NCI-H187 (cell line): Measurements from ENCODE around the gene SAXO1.
"Not testable (repeated sequence)": the region's sequence is repeated elsewhere in the genome, so short reads cannot be mapped to it uniquely, and the experiment has no call there.

Experiments used
- DNase-seq, 2 experiments: peaks; one replicate each; lab custom pipeline; 2025; lab: John Stamatoyannopoulos, UW

SAXO1 gene

DNA sequence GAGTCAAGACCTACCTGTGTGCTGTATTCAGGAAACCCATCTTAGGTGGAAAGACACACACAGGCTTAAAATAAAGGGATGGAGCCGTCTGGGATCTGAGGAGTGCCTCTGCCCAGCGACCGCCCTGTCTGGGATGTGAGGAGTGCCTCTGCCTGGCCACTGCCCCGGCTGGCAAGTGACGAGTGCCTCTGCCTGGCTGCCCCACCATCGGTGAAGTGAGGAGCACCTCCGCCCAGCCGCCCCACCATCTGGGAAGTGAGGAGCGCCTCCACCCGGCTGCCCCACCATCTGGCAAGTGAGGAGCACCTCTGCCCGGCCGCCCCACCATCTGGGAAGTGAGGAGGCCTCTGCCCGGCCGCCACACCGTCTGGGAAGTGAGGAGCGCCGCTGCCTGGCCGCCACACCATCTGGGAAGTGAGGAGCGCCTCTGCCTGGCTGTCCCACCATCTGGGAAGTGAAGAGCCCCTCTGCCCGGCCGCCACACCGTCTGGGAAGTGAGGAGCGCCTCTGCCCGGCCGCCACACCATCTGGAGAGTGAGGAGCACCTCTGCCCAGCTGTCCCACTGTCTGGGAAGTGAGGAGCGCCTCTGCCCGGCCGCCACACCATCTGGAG is 33.7 kb downstream of the SAXO1 start:
- no peak for DNase-seq

DNA sequence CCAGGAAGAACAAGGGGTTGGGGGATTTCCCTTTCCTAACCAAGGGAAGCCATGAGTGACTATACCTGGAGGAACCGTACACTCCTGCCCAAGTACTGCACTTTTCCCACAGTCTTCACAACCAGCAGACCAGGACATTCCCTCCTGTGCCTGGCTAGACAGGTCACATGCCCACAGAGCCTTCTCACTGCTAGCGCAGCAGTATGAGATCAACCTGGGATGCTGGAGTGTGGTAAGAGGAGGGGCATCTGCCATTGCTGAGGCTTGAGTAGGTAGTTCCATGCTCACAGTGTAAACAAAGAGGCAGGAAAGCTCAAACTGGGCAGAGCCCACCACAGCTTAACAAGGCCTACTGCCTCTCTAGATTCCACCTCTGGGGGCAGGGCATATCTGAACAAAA is 35.9 kb downstream of the SAXO1 start:
- no peak for DNase-seq

DNA sequence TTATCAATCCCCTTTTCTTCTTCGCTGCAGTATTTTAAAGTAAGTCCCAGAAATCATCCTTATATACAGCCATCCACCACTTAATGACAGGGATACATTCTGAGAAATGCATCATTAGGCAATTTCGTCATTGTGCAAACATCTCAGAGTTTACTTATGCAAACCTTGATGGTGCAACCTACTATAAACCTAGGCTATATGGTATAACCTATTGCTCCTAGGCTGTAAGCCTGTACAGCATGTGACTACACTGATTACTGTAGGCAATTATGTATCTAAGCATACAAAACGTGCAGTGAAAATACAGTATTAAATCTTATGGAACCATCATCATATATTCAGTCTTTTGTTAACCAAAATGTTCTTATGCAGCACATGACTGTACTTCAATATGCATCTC is 36.8 kb downstream of the SAXO1 start:
- no peak for DNase-seq

DNA sequence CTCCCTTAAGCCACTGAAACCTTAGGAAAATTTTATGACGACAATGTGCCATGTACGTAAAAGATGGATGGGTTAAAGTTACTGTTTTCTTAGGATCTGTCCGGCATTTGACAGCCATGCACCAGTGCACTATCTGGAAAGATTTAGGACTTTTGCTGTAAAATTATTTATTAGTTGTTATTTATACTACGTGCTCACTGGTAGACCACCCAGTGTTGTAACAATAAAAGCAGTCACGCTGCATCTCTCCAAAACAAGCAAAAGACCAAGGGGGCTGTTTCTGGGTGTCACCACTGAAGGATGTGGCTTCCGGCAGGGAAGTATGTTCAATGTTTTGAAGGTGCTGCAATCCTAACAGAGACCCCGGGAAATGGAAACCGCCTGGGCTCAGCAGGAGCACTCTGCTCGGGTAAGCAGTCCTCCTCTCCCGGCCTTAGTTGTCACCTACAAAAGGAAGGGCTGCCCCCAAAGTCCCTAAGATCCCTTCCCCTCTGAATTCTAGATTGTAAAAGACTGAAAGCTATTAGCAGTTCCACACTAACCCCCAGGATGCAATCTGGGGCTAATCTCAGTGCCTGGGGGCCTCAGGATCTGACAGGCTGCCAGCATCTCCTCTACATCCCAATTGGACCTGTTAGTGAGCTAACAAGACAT is 38.6 kb downstream of the SAXO1 start:
- no peak for DNase-seq

DNA sequence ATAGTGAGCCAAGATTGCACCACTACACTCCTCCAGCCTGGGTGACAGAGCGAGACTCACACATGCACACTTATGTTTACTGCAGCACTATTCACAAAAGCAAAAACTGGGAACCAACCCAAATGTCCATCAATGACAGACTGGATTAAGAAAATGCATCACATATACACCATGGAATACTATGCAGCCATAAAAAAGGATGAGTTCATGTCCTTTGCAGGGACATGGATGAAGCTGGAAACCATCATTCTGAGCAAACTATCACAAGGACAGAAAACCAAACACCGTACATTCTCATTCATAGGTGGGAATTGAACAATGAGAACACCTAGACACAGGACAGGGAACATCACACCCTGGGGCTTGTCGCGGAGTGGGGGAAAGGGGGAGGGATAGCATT is 41.8 kb downstream of the SAXO1 start:
- not testable (repeated sequence) for DNase-seq

DNA sequence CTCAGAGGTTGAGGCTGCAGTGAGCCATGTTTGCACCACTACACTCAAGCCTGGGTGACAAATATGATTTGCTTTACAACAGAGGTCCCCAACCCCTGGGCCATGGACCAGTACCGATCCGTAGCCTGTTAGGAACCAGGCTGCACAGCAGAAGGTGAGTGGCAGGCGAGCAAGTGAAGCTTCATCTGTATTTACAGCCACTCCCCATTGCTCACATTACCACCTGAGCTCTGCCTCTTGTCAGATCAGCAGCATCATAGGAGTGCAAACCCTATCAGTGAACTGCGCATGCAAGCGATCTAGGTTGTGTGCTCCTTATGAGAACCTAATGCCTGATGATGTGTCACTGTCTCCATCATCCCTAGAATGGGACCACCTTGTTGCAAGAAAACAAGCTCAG is 42.5 kb downstream of the SAXO1 start:
- DNase-seq, result no peak

DNA sequence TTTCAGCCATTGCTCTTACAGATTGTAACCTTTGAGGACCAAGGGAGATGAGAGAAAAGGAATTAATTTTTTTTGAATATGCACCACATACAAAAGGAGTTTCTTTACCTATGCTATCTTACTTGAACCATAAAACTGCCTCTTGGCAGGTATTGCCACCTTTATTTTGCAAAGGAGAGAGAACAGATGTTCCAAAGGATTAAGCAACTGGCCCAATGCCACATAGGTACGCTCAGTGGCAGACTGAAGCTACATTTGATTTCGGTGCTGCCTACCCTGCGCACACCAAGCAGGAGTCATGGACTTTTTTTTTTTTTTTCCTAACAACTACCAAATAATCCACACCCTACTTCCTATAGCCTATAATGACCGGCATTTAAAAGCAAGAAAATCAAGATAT is 43.1 kb downstream of the SAXO1 start:
- no peak for DNase-seq

DNA sequence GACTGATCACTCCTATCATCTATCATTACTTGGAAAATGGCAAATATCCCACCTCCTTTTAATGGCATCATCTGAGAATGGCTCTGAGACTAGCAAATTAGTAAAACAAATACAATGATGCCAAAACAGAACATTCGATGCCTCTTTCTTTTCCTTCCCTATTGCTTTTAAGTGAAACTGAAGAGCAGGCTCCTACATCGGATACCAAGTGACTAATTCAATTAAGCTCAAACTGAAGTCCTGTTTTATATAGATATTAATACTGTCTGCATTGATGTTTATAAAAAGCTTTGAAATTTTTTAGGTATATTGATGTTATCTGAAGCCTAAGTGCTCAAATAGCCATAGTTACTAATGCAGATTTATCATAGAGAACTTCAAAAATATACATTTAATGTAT is 43.9 kb downstream of the SAXO1 start:
- DNase-seq, result no peak

DNA sequence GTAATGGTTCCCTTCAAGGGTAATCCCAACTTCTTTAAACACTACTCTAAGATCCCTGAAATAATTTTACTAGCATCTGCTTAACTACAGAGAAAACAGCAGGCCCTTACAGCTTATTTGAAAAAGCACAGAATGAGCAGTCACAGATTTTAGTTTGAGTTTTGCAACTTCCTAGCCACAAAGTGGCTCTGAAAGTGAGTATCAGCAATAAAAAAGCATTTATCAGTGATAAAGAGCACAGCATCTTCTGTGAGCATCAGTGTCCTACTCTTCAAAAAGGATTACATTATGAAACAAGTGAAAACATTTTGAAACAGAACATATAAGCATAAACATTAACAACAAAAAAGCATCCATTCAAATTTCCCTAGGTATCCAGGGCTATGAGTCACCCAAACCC is 45.0 kb downstream of the SAXO1 start:
- no peak for DNase-seq

DNA sequence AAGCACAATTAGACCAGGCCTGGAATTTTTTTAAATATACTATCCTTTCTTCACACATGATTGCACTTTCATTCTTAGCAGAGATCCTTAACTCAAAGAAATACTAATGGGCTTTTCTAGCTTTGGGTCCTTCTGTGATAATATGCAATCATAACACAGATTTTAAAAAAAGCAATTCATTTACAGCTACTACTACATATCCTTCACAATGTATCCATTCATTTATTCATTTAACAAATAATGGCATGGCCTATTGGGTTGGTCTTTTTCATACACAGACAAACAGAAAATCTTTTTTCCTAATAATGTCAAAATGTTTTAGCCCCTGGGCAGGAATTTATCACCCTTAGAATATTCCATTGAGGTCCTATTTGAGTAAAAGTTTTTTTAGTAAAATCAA is 47.0 kb downstream of the SAXO1 start:
- DNase-seq, result no peak

DNA sequence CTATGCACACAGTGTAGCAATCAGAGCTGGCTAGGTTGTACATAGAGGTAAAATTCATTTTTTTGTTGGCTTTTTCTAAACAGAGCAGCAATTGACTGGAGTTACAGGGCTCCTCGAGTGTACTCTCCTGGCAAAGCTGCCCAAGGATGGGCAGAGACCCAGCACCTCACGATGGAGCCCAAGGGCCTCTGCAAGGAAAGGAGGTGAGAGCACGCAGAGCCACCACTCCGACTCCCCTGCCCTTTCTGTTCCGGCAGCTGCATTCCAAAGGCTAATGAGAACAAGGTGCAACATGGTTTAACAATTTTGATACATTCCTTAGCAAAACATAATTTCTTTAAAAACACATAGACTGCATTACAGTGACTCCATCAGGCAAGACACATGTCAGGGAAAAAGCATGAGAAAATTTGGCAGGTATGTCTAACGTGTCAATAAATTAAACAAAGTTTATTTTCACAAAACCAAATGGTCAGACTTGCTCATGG is 47.5 kb downstream of the SAXO1 start:
- DNase-seq, result no peak

DNA sequence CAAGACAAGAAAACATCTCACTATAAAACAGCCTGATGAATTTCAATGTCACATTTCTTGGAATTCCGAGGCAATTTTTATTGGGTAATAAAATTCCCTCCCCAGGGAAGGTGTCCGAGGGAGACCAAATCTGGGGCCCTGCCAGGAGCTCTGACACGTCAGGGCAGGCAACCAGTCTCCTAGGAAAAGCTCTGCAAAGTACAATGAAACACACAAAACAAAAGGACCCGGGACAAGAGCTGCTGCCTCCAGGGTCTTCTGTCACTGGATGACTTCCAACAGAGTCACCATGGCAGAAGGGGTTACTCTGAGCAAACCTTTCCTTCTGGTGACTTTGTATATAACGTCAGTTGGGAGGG is 50.8 kb downstream of the SAXO1 start:
- DNase-seq, result no peak

DNA sequence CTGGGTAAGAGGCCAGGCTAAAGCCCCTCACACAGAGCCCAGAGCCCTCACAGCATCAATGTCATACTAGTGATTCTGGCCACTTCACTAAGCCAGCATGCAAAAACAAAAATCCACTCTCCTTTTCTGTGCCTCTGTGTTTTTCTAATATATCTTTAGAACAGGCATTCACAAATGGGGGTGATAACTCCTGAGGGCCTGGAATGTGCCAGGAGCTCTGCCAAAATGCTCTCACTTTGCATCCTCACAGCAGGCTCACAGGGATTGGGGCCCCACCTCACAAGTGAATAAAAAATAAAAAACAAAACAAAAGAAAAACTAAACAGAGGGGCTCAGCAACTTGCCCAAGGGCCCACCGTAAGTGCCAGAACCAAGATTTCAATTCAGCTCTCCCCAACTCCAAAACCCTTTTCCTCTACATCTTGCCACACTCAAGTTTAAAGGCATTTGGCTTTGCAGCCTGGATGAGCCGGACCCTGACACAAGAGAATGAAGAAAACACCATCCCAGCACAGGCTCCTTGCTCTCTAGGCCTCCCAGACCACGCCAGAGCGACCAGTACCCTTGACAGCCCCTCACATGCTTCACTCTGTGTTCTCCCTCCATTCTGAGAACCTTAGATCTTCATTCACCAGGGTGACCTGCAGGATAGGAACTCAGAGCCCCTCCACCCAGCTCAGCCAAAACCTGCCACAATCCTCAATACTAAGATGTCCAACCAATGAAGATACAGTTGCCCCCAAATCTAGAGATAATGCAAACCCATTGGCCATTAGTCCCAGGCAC is 51.3 kb downstream of the SAXO1 start:
- no peak for DNase-seq

DNA sequence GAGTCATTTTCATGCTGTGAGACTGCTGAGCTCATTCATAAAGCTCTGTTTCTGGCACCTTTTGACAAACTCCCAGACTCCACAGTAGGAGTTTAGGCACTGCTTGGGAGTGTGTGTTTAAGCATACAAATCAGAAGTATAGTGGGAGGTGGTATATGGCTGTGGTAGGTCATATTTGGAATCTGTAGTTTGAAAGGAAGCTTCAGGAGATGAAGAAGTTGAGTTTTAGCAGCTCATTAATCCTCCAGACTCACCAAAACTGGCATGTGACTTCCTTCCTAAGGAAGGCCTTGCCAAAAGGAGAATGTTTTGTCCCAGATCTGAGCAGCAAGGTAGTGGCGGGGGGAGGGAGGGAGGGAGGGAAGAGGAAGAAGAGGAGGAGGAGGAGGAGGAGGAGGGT is 52.8 kb downstream of the SAXO1 start:
- no peak for DNase-seq

DNA sequence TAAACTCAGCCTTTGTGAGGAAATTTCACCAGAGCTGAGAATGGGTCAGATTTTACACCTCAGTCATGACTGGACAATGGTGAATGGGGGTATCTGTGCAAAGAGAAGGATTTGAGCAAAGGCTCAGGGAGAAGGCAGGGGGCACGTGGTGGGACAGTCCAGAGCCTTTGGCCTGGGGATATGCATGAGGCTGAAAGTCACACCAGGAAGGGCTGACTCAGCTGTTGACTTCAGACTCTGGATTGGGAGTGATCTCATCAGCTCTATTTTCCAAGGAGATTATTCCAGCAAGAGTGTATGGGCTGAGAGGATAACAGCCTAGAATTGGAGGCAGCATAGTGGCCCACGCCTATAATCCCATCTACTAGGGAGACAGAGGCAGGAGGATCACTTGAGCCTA is 53.6 kb downstream of the SAXO1 start:
- no peak for DNase-seq

DNA sequence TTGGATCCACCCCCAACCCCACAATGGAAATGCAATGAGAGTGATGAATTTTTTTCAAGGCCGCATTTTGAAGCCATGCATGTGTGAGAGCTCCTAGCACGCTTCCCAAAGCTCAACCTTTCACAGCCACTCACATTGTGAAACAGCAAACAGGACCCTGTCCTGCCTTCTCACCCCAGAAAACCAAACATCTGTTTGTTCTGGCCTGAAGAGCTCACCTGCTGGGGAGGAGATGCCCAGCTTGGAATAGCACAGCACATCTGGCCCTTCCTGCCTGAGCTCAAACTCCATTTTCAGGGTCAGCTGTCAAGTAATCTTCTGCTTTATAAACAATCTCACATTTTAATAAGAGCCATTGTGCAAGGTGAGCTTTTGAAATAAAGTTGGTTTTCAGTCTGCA is 54.8 kb downstream of the SAXO1 start:
- no peak for DNase-seq

DNA sequence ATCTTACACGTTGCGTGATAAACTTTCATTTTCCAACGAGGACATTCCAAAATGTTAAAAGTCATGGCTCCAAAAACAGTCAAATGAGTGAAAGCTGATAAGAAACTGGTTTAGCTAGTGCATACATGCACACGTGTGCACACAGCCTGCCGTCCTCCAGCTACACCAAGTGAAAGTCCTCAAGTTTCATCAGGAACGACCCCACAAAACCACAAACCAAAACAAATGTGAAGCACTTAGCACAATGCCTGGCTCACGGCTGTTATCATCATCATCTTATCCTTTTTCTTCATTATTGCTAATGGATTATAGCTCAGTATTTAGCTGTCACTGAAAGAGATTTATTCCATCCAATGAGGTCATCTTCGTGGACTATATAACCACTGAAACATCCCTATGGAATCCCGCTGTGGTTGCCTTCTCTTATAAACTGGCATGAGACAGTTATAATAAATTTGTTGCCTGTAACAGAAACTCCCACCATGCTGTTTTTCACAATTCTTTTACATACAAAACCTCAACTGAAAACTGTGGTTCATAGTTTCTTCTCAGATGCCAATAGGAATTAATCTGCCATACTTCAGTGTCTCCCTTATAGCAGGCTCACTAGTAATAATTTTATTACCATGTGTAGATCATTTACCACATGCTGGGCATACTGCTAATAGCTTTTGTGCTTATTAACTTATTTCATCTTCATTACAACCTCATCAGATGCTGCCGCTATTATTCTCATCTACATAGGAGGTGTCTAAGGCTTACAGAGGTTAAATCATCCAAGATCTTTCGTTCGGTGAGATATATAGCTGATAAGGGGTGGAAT is 56.1 kb downstream of the SAXO1 start:
- no peak for DNase-seq

DNA sequence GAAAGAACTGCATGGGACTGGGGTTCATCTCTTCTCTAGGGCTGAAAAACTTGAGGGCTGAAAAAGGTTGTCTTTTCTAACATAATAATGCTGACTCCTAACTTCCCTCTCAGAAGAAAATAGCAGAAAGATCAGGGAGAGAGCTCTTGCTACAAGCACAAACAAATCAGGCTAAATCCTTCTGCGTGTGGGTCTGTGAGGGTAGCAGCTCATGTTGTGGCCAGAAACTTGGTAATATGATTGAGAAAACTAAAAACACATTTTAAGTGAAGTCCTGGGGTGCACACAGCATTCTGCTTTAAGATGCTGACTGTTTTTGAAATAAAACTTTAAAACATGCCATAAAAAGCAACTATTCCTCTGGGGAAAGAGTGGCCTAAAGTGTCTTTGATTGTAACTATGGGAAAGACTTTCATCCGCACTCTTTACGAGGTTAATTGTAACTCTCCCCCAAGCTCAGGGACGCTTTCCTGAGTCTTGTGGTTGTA is 56.7 kb downstream of the SAXO1 start:
- DNase-seq, result no peak

DNA sequence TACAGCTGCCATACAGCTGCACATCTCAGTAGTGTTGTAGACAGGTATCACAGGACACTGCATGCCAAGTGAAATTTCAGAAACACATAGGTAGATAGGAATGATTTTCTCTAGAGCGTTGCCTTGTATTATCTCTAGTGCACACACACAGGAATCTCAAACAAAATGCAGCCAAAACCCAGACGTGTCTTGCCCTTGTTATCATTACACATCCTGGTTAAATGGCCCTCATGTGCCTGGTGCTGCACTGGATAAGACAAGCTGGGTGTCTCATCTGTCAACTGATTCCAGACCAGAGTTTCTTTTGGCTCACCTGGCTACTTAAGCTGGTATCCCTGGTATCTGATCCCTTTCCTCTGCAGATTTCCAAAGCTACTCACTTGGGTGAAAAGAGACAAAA is 59.7 kb downstream of the SAXO1 start:
- no peak for DNase-seq

DNA sequence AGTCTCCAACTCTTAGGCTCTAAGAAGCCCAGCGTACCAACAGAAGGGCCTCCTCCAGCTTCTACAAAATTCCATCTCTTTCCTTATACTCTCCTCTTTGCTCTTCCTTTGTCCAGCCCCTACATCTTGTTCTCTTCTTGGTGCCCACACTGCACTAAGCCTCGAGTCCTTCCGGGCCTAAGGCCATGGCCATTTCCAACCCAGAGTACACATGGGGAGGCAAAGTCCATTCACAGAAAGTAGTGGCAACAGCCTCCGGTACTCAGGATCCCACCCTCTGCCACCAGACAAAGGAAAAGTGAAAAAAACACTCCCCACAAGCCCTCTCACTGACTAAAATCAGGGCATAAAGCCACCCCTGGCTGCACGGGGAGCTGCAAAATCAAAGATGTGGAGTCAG is 60.3 kb downstream of the SAXO1 start:
- no peak for DNase-seq

DNA sequence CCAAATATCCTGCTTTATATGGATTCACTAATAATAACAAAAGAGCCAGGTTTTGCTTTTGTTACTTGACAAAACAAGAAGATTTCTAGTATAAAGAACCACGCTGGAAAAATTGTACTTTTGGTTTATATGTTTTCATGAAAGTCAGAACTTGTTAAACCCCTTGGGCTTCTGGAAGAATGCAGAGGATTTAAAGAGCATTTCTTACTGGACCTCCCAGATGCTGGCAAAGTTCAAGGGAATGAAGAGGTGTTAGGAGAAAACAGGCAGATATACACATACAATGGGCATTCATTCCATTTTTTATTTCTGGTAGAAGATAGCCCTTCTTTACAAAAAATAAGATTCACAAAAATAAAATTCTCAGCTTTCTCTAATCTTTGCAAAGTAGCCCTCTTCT is 61.1 kb downstream of the SAXO1 start:
- no peak for DNase-seq

DNA sequence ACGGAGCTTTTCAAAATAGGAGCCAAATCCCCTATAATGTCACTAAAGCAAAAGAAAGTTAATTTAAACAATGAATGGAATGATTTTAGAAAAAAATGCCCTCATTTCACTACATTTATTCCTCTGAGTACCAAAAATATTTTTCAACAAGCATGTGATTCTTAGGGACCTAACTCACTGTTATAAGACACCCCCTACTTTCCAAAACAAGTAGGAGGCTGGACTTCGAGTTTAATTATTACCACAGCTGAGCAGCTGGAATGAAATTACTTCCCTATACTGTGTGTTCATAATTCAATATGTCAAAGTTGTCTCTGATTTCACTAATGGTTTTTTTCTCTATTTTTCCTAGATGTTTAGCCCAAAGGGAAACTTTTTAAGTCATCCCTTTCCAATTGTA is 61.6 kb downstream of the SAXO1 start:
- no peak for DNase-seq
